Tibial nerve (tissue), 4 donors: Measurements from ENCODE around the gene CDH13. TPM values are rescaled to one million over a fixed set of nuclear protein-coding genes. Genes with fewer than 3 reads are reported as not detected.

Experiments
- DNase-seq, 2 donors: peaks; one replicate each; pipeline ENCODE4 v3.0.0-alpha.2; 2019; ENCODE audit warnings: low spot score in 2 of 2
- H3K27ac ChIP-seq, 4 donors: fragments of 200-600 bp; sonication (generic) in 3 of 4; one replicate each; pipeline ENCODE4 v1.5.1; 2017 to 2019; ENCODE audit warnings: mild to moderate bottlenecking in 1 of 4
- H3K27me3 ChIP-seq, 2 donors: fragments of 200-600 bp; sonication (generic) in 1 of 2; one replicate each; pipeline versions ENCODE4 v1.5.1 to v1.6.0; 2017 to 2019
- H3K36me3 ChIP-seq, 3 donors: fragments of 200-600 bp; sonication (generic); one replicate each; pipeline ENCODE4 v1.5.1; 2018 to 2019
- H3K4me1 ChIP-seq, 4 donors: fragments of 200-600 bp; sonication (generic) in 3 of 4; one replicate each; pipeline ENCODE4 v1.5.1; 2017 to 2019
- H3K4me3 ChIP-seq, 4 donors: fragments of 200-600 bp; sonication (generic) in 3 of 4; one replicate each; pipeline ENCODE4 v1.5.1; 2017 to 2019; ENCODE audit warnings: mild to moderate bottlenecking in 1 of 4, moderate library complexity in 1 of 4
- H3K9me3 ChIP-seq, 4 donors: fragments of 200-600 bp; sonication (generic) in 3 of 4; one replicate each; pipeline ENCODE4 v1.5.1; 2017 to 2019
- CTCF ChIP-seq, 5 experiments: fragments of 200-600 bp in 3 of 5; fragments of 450-650 bp in 2 of 5; sonication (generic) in 3 of 5; IDR thresholded peaks; one replicate each; pipeline ENCODE4 v1.5.1; 2016 to 2019; ENCODE audit warnings: antibody characterized with exemption in 5 of 5, mild to moderate bottlenecking in 3 of 5, moderate library complexity in 2 of 5
- EP300 ChIP-seq, 2 donors: sonication (generic); formaldehyde crosslinking; IDR thresholded peaks; one replicate each; pipeline ENCODE4 v1.6.1; 2017; ENCODE audit warnings: antibody characterized with exemption in 2 of 2, mild to moderate bottlenecking in 1 of 2
- POLR2A ChIP-seq, 2 donors: fragments of 450-650 bp; IDR thresholded peaks; one replicate each; pipeline ENCODE4 v1.6.1; 2017; ENCODE audit warnings: antibody characterized with exemption in 2 of 2, mild to moderate bottlenecking in 2 of 2, moderate library complexity in 2 of 2
- WGBS, 2 donors: methylation state at CpG; one replicate each; pipeline ENCODE4 v1.1.5; 2018; 5-methylcytosine and 5-hydroxymethylcytosine counted together
- total RNA-seq, 4 donors: library from RNA; depleted of rRNA; stranded (reverse); fragments of >200 nt; gene quantifications; one replicate each; pipeline ENCODE4 v1.1.0, GENCODE V29; 2016

CDH13 gene
- total RNA-seq, 4 donors from 2014 or later: 4.1 to 14.4 (median 5.8) TPM

- Histone ChIP-seq H3K27me3 (no peaks in the 10 kb centered on the region), H3K36me3 (no peaks in the 10 kb centered on the region), H3K4me3 (no peak overlapping the region), H3K9me3 (no peaks in the 10 kb centered on the region), H3K4me1 (peaks cover 0 to 4% (median 4%) of the 10 kb centered on the region in 4 donors), H3K27ac (no peak overlapping the region)
- no peak for TF ChIP-seq CTCF (IDR thresholded peaks at IDR 0.05)
- TF ChIP-seq POLR2A (IDR thresholded peaks at IDR 0.05): no peak
- TF ChIP-seq EP300 (IDR thresholded peaks at IDR 0.05): no peak
- DNase-seq: no peak
Measured at GRCh38 chr16:82694239-82694874, 67.6 kb downstream of the CDH13 start.

DNA sequence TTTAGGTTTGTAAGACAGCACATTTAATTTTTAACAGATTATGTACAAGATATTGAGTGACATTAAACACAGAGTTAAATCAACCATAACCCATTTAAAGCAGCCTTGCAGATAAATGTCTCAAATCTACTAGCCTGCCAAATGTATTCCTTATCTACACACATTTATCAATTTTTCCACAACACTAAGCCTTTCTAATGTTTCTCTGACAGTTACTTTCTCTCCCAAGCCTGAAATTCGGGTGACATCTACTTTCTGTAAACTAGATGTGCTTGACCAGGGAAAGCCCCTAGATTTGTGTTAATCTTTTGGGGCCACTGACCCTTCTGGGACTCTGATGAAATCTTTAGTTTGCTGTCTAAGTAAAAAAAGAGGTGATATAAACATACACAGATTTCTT, 69.0 kb downstream of the CDH13 start:
- no peaks in the 10 kb centered on the region for H3K9me3 ChIP-seq
- H3K27ac ChIP-seq: no peak overlapping the region
- no peak for DNase-seq
- H3K4me3 ChIP-seq: no peak overlapping the region
- H3K27me3 ChIP-seq: no peaks in the 10 kb centered on the region
- H3K4me1 ChIP-seq: peaks cover 0 to 18% (median 6%) of the 10 kb centered on the region in 4 donors
- H3K36me3 ChIP-seq: no peaks in the 10 kb centered on the region
- WGBS, 2 donors: 67 to 73% methylated on average over 1 of the region's 1 CpG
- TF ChIP-seq CTCF (IDR thresholded peaks at IDR 0.05): no peak
- no peak for TF ChIP-seq POLR2A (IDR thresholded peaks at IDR 0.05)
- no peak for TF ChIP-seq EP300 (IDR thresholded peaks at IDR 0.05)

DNA sequence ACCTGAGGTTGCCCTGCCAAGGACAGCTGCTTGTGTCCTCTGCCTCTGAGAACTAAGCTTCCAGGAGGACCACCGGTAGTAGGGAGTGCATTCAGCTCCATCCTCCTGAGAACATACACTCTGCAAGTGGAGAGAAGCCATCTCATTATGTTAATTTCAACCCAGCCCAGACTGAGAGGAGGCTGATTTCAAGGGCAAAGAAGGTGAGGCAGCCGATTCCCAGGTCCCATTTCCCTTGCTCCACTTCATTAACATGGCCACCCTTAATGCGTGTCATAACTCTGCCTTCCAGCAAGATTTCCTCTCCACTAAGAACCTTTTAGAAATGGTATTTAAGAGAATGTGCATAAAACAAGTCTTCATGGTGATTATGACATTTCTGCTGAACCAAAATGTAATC, 72.5 kb downstream of the CDH13 start:
- DNase-seq: no peak
- WGBS, 2 donors: 62 to 66% methylated on average over 3 of the region's 3 CpGs

GRCh38 chr16:82699711-82700495, 73.1 kb downstream of the CDH13 start:
- Histone ChIP-seq H3K27ac (peak overlapping the region in 2 of 4 donors; percentile 45 to 52), H3K4me1 (peaks cover 0 to 26% (median 6%) of the 10 kb centered on the region in 4 donors), H3K36me3 (no peaks in the 10 kb centered on the region), H3K9me3 (no peaks in the 10 kb centered on the region), H3K27me3 (no peaks in the 10 kb centered on the region), H3K4me3 (no peak overlapping the region)
- WGBS, 2 donors: 27 to 41% methylated on average over 9 of the region's 9 CpGs
- TF ChIP-seq EP300 (IDR thresholded peaks at IDR 0.05): peak in 1 of 2 donors; percentile 63
- no peak for TF ChIP-seq POLR2A (IDR thresholded peaks at IDR 0.05)
- DNase-seq: peak in 1 of 2 donors; percentile 21

More for the DNA sequence above, 72.5 kb downstream of the CDH13 start:
- TF ChIP-seq EP300 (IDR thresholded peaks at IDR 0.05) (no peak), CTCF (IDR thresholded peaks at IDR 0.05) (no peak)
- H3K4me3 ChIP-seq: no peak overlapping the region
- H3K27ac ChIP-seq: peak overlapping the region in 2 of 4 donors; percentile 45 to 52
- H3K9me3 ChIP-seq: no peaks in the 10 kb centered on the region
- H3K36me3 ChIP-seq: no peaks in the 10 kb centered on the region
- H3K4me1 ChIP-seq: peaks cover 0 to 26% (median 6%) of the 10 kb centered on the region in 4 donors
- H3K27me3 ChIP-seq: no peaks in the 10 kb centered on the region

- Histone ChIP-seq H3K27ac (peak overlapping the region in 1 of 4 donors; percentile 11), H3K27me3 (no peaks in the 10 kb centered on the region), H3K4me3 (no peak overlapping the region), H3K4me1 (peaks cover 0 to 26% (median 6%) of the 10 kb centered on the region in 4 donors), H3K36me3 (no peaks in the 10 kb centered on the region), H3K9me3 (no peaks in the 10 kb centered on the region)
- 56 to 72% methylated on average over 4 to 5 of the region's 5 CpGs for WGBS, 2 donors
- no peak for TF ChIP-seq CTCF (IDR thresholded peaks at IDR 0.05)
- no peak for TF ChIP-seq EP300 (IDR thresholded peaks at IDR 0.05)
- no peak for TF ChIP-seq POLR2A (IDR thresholded peaks at IDR 0.05)
- no peak for DNase-seq
Measured at GRCh38 chr16:82700541-82701235, 73.9 kb downstream of the CDH13 start.
